A549 (cell line): ENCODE measurements around the gene CHAF1A. TPM values are rescaled to one million over a fixed set of nuclear protein-coding genes. Genes with fewer than 3 reads are reported as not detected.

Experiments used
- ATAC-seq, 2 experiments: fragments of 200-7000 bp in 1 of 2; fragments of >200 bp in 1 of 2; cut with Nextera tagmentation in 1 of 2; cut with Tn5 transposase in 1 of 2; 3 replicates each; pipeline versions ENCODE4 v1.8.0 to v1.9.1; 2018 to 2020; ENCODE audit warnings: mild to moderate bottlenecking in 1 of 2, moderate library complexity in 1 of 2
- CTCF ChIA-PET: fragments of 300-600 bp; sonication (Branson Sonifier 250); formaldehyde crosslinking; extraction: SDS; loops from one replicate; lab custom pipeline; 2021; ENCODE audit warnings: antibody characterized with exemption, inconsistent platforms; lab: Yijun Ruan, JAX
- POLR2A ChIA-PET: fragments of 350-600 bp; formaldehyde crosslinking; extraction: SDS; loops from one replicate; lab custom pipeline; 2021; ENCODE audit warnings: antibody characterized with exemption, inconsistent platforms; lab: Yijun Ruan, JAX
- DNase-seq, 2 experiments: peaks; one replicate each; pipeline versions ENCODE4 v3.0.0 to v3.0.0-alpha.2; 2011 to 2016; ENCODE audit warnings: low read depth in 1 of 2, low spot score in 1 of 2
- FAIRE-seq: peaks from 2 replicates; lab custom pipeline; 2011; peaks lifted over from hg19 to GRCh38; lab: Jason Lieb, UNC
- H3K27ac ChIP-seq, 2 experiments: fragments of >200 bp; sonication (Bioruptor Twin); formaldehyde crosslinking; 3 replicates each; pipeline ENCODE4 v1.5.1; 2016 to 2017
- H3K4me1 ChIP-seq: fragments of >200 bp; sonication (Bioruptor Twin); formaldehyde crosslinking; 3 replicates; pipeline ENCODE4 v1.6.1; 2016
- H3K4me2 ChIP-seq: fragments of >200 bp; sonication (Bioruptor Twin); formaldehyde crosslinking; 3 replicates; pipeline ENCODE4 v1.6.1; 2016
- H3K4me3 ChIP-seq: fragments of >200 bp; sonication (Bioruptor Twin); formaldehyde crosslinking; 3 replicates; pipeline ENCODE4 v1.5.1; 2016
- H3K9me3 ChIP-seq: fragments of >200 bp; sonication (Bioruptor Twin); formaldehyde crosslinking; 3 replicates; pipeline ENCODE4 v1.6.1; 2016
- BHLHE40 ChIP-seq: IDR thresholded peaks from 2 replicates; pipeline ENCODE4 v1.6.1; 2012; ENCODE audit warnings: low read depth, low read length, inconsistent platforms
- CEBPB ChIP-seq, 2 experiments: fragments of >200 bp in 1 of 2; sonication (Bioruptor Twin) in 1 of 2; formaldehyde crosslinking in 1 of 2; IDR thresholded peaks; 2 replicates each; pipeline ENCODE4 v1.6.1; 2012 to 2016
- EHF ChIP-seq: fragments of 250-450 bp; sonication (Bioruptor Pico); IDR thresholded peaks from 2 replicates; pipeline ENCODE4 v1.5.0; 2020; ENCODE audit warnings: mild to moderate bottlenecking
- EHMT2 ChIP-seq: fragments of 200-600 bp; sonication (generic); IDR thresholded peaks from 2 replicates; pipeline ENCODE4 v1.6.1; 2016; ENCODE audit warnings: antibody characterized with exemption, low read depth, mild to moderate bottlenecking, moderate library complexity
- HOXB13 ChIP-seq: fragments of 250-450 bp; sonication (Bioruptor Pico); IDR thresholded peaks from 2 replicates; pipeline ENCODE4 v1.5.0; 2020; ENCODE audit warnings: low read depth, mild to moderate bottlenecking, moderate library complexity
- JUN ChIP-seq, 2 experiments: fragments of >200 bp; sonication (Bioruptor Twin); formaldehyde crosslinking; IDR thresholded peaks; 2 replicates in 1 of 2; 3 replicates in 1 of 2; pipeline ENCODE4 v1.6.1; 2016 to 2017
- JUNB ChIP-seq: fragments of >200 bp; sonication (Bioruptor Twin); formaldehyde crosslinking; IDR thresholded peaks from 2 replicates; pipeline ENCODE4 v1.6.1; 2016
- KDM1A ChIP-seq: fragments of 200-600 bp; sonication (generic); IDR thresholded peaks from 2 replicates; pipeline ENCODE4 v1.6.1; 2016; ENCODE audit warnings: low read depth, mild to moderate bottlenecking
- MAFK ChIP-seq: fragments of 450-650 bp; IDR thresholded peaks from 2 replicates; pipeline ENCODE4 v1.6.1; 2014; ENCODE audit not compliant: partially characterized antibody
- NFE2L2 ChIP-seq: fragments of 150-350 bp; conservative IDR thresholded peaks from 2 replicates; pipeline ENCODE4 v1.6.1; 2014; ENCODE audit warnings: low read length
- POLR2A ChIP-seq: IDR thresholded peaks from 2 replicates; pipeline ENCODE4 v1.6.1; 2012; ENCODE audit warnings: mild to moderate bottlenecking, low read length
- POLR2AphosphoS2 ChIP-seq: conservative IDR thresholded peaks from 2 replicates; pipeline ENCODE4 v1.6.1; 2012; ENCODE audit warnings: low read length, improper control_type of control experiment, inconsistent platforms
- RARB ChIP-seq: fragments of 250-450 bp; sonication (Bioruptor Pico); IDR thresholded peaks from 2 replicates; pipeline ENCODE4 v1.8.0; 2021; ENCODE audit warnings: mild to moderate bottlenecking, moderate library complexity
- SREBF2 ChIP-seq: fragments of 450-650 bp; IDR thresholded peaks from 2 replicates; pipeline ENCODE4 v1.6.1; 2014; ENCODE audit warnings: mild to moderate bottlenecking, moderate library complexity
- TP53 ChIP-seq: fragments of 250-450 bp; sonication (Bioruptor Pico); IDR thresholded peaks from 2 replicates; pipeline ENCODE4 v1.5.0; 2021; ENCODE audit warnings: mild to moderate bottlenecking, moderate library complexity
- WGBS: methylation state at CpG from one replicate; pipeline ENCODE4 v1.1.6; 2017; ENCODE audit errors: missing lambda C conversion rate; 5-methylcytosine and 5-hydroxymethylcytosine counted together
- polyA plus RNA-seq, 4 experiments: library from polyadenylated mRNA; depleted of rRNA in 3 of 4; stranded (reverse); fragments of >200 nt; fragmentation: RNase III in 1 of 4; extraction: RNeasy Plus Mini Kit Qiagen cat#74134 plus additional on column Dnase treatment in 1 of 4; gene quantifications; 2 replicates in 3 of 4; 3 replicates in 1 of 4; pipeline ENCODE4 v1.2.3, GENCODE V29; 2011 to 2017
- TF ChIP-seq, protein P1 (sequence below): IDR thresholded peaks from 2 replicates; pipeline ENCODE4 v1.6.1; 2012
- TF ChIP-seq, protein P2 (sequence below): IDR thresholded peaks from 2 replicates; pipeline ENCODE4 v1.6.1; 2012
- TF ChIP-seq, protein P3 (sequence below): IDR thresholded peaks from 2 replicates; pipeline ENCODE4 v1.6.1; 2012; ENCODE audit warnings: low read depth, borderline replicate concordance

CHAF1A gene
- polyA plus RNA-seq, 2 of the 4 experiments (the other 2 are of a cell fraction), result 15.6 to 28.0 TPM

DNA sequence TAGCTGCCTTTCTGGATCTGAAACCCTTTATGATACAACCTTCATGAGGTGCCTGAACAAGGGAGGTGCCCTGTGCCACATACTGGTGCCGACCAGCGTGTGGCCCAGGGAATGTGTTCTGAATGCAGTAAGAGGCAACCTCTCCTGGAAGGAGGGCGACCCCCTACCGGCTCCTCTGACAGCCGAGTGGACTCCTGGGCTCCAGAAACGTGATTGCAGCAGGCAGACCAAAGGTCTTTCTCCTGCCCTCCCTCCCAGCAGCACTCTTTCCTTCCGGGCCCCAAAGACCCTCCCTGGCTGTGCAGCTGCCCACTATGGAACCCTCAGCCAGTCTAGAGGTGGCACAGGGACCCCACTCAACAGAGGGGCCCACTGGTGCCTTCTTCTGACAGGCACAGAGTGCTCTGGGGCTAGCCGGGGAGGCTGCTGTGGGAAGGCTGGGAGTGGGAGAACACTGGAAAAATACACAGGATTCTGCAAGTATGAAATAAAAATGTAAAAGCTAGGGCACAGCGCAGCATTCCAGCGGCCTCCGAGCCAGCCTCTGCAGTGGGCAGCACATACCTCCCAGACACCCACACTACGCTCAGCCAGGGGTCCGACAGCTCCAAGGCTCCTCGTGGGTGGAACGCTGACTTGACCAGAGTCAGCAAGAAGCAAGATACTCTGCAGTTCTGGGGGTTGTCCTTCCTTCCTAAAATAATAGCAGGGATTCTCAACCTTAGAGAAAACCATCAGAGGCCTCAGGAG is 17.0 kb upstream of the CHAF1A start:
- DNase-seq, result no peak
- Histone ChIP-seq H3K27ac (no peak overlapping the region), H3K4me1 (peaks cover under 1% of the 10 kb centered on the region; the same call in 1 of the 3 replicates), H3K4me2 (no peak overlapping the region), H3K9me3 (no peaks in the 10 kb centered on the region), H3K4me3 (no peak overlapping the region)
- CTCF ChIA-PET, result interaction anchor here (0.5 to 4.2 kb wide), 7 partner anchors 8 to 98 kb away, joined by 3 to 26 read pairs (median 4); partner anchors contain the start of gene SH3GL1
- no peak for FAIRE-seq
- POLR2A ChIA-PET, result no interaction called here
- no peak for ATAC-seq
- WGBS, result 91% methylated on average over 15 of the region's 15 CpGs
- TF ChIP-seq CEBPB (IDR thresholded peaks at IDR 0.05) (no peak), RARB (CRISPR knock-in tag) (no peak), NFE2L2 (no peak), HOXB13 (CRISPR knock-in tag) (no peak), KDM1A (no peak), TP53 (CRISPR knock-in tag) (no peak)

DNA sequence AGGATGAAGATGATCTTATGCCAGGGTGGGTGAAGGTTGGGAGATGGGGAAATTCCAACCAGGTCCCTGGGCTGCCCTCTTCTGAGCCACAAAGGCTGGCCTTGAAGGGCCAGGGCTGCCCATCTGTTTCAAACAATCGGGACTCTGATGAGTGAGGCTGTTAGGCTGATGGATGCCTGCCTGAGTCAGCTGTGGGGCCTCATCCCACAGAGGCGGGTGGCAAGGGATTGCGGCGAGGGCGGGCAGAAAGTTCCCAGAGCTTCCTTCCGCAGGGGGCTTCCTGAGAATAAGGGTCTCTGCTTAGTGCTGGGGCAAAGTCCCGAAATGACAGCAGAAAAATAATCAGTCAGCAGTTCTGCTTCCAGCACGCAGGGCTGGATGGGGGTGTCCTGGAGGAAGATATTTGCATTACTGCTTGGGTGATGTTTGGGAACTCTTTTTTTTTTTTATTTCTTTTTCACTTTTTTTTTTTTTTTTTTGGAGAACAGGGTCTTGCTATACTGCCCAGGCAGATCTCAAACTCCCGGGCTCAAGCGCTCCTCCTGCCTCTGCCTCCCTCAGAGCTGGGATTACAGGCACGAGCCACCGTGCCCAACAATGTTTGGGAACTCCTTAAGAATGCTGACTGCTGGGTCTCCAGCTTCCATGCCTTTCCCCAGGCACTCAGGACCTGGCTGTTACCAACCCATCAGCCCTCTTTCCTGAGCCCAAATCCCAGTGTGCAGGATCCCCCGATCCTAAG is 16.2 kb upstream of the CHAF1A start:
- no peak for TF ChIP-seq POLR2A
- no peak for TF ChIP-seq EHF
- no peak for TF ChIP-seq JUNB
- TF ChIP-seq, protein P1, sequence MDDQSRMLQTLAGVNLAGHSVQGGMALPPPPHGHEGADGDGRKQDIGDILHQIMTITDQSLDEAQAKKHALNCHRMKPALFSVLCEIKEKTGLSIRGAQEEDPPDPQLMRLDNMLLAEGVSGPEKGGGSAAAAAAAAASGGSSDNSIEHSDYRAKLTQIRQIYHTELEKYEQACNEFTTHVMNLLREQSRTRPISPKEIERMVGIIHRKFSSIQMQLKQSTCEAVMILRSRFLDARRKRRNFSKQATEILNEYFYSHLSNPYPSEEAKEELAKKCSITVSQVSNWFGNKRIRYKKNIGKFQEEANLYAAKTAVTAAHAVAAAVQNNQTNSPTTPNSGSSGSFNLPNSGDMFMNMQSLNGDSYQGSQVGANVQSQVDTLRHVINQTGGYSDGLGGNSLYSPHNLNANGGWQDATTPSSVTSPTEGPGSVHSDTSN, result no peak
- TF ChIP-seq MAFK, result peak; percentile 14
- no peak overlapping the region for H3K27ac ChIP-seq
- DNase-seq, result no peak
- ChIA-PET POLR2A (no interaction called here), CTCF (interaction anchor here (0.5 to 4.2 kb wide), 6 partner anchors 7 to 26 kb away, joined by 3 to 26 read pairs (median 6); partner anchors contain the start of gene SH3GL1)
- H3K9me3 ChIP-seq, result no peaks in the 10 kb centered on the region
- WGBS, result 94% methylated on average over 13 of the region's 13 CpGs
- no peak for ATAC-seq
- no peak overlapping the region for H3K4me2 ChIP-seq
- no peak for FAIRE-seq
- H3K4me3 ChIP-seq, result no peak overlapping the region
- no peaks in the 10 kb centered on the region for H3K4me1 ChIP-seq

DNA sequence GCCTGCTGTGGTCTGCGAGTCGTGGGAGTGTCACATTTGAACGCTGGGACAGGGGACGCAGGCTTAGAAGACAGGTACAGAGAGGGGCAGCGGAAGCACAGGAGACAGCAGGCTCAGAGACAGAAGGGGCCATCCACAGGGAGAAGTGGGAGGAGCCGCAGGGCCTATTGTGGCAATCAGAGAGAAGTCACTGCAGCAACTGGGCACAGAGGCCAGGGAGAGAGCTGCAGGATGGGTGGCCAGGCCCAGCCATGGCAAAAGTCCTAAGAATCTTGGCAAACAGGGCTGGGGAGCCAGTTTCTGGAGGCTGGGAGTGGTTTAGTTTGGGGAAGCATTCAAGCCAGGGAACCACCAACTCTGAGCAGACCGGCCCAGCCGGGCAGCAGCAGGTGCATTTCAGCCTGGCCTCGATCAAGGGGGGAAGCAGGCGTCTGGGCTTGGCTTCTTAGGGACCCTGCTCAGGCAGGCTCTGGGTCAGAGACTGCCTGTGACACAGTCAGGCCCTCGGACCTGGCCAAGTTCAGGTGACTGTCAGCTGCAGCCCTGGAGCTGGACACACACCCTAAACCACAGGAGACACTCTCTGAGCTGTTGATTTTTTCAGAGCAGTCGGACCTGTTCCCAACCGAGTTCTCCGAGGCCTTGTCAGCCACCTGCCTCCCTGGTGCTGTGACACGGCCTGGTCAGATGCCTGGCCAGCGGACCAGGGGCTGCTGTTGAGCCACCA is 13.9 kb upstream of the CHAF1A start:
- ChIA-PET CTCF (interaction anchor here (0.9 to 4.2 kb wide), 3 partner anchors 12 to 13 kb away, joined by 3 to 25 read pairs (median 14); partner anchors contain the start of gene SH3GL1), POLR2A (no interaction called here)
- WGBS, result 92% methylated on average over 12 of the region's 16 CpGs
- DNase-seq (no peak), ATAC-seq (no peak), FAIRE-seq (no peak)
- Histone ChIP-seq H3K9me3 (no peaks in the 10 kb centered on the region), H3K4me1 (no peaks in the 10 kb centered on the region), H3K4me2 (no peak overlapping the region), H3K27ac (no peak overlapping the region), H3K4me3 (no peak overlapping the region)
- TF ChIP-seq RARB (CRISPR knock-in tag) (no peak), JUN (IDR thresholded peaks at IDR 0.05) (no peak), EHMT2 (no peak)
- TF ChIP-seq, protein P2, sequence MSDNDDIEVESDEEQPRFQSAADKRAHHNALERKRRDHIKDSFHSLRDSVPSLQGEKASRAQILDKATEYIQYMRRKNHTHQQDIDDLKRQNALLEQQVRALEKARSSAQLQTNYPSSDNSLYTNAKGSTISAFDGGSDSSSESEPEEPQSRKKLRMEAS, result no peak

DNA sequence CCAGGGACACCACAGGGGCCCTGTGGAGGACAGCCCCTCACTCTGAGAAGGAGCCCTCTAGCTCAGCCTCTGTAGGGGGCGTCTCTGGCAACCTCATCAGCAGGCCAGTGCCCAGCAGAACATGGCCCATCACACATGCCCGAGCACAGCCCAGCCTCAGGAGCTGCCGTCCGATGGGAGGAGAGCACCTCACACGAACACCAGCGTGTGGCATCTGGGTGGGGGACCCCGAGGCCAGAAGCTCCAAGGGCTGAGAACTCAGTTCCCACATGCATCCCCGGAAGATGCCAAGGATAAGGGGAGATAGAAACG is 13.4 kb upstream of the CHAF1A start:
- no peak for ATAC-seq
- Histone ChIP-seq H3K4me1 (no peaks in the 10 kb centered on the region), H3K4me2 (no peak overlapping the region), H3K4me3 (no peak overlapping the region), H3K27ac (no peak overlapping the region), H3K9me3 (no peaks in the 10 kb centered on the region)
- DNase-seq, result no peak
- CTCF ChIA-PET, result interaction anchor here (0.6 to 4.2 kb wide), 3 partner anchors 10 to 13 kb away, joined by 3 to 25 read pairs (median 3); partner anchors contain the start of gene SH3GL1
- whole genome bisulfite sequencing, result 97% methylated on average over 6 of the region's 9 CpGs
- no peak for FAIRE-seq
- TF ChIP-seq SREBF2, result no peak
- TF ChIP-seq BHLHE40, result no peak
- TF ChIP-seq, protein P2, result no peak
- TF ChIP-seq, protein P3, sequence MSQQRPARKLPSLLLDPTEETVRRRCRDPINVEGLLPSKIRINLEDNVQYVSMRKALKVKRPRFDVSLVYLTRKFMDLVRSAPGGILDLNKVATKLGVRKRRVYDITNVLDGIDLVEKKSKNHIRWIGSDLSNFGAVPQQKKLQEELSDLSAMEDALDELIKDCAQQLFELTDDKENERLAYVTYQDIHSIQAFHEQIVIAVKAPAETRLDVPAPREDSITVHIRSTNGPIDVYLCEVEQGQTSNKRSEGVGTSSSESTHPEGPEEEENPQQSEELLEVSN, result no peak
- no peak for TF ChIP-seq POLR2AphosphoS2
- no peak for TF ChIP-seq EHF
- POLR2A ChIA-PET, result no interaction called here
